H1 (cell line): Measurements from ENCODE around the gene KRTAP1-5. TPM values are rescaled to one million over a fixed set of nuclear protein-coding genes. Genes with fewer than 3 reads are reported as not detected.

Experiments
- CTCF ChIA-PET: fragments of 300-600 bp; sonication (Branson Sonifier 250); formaldehyde crosslinking; loops from one replicate; lab custom pipeline; 2021; ENCODE audit not compliant: partially characterized antibody; lab: Charles Lee
- POLR2A ChIA-PET: fragments of 300-600 bp; sonication (Branson Sonifier 250); formaldehyde crosslinking; loops from one replicate; lab custom pipeline; 2021; ENCODE audit warnings: inconsistent platforms; ENCODE audit not compliant: partially characterized antibody; lab: Charles Lee
- DNase-seq, 2 experiments: peaks; one replicate each; pipeline versions ENCODE4 v3.0.0 to v3.0.0-alpha.2; 2010 to 2022; ENCODE audit warnings: low spot score in 2 of 2, low read depth in 1 of 2, mixed read lengths in 1 of 2
- FAIRE-seq: peaks from 2 replicates; lab custom pipeline; 2011; peaks lifted over from hg19 to GRCh38; lab: Jason Lieb, UNC
- H2AFZ ChIP-seq: 2 replicates; pipeline ENCODE4 v1.8.1; 2012; ENCODE audit warnings: low read length, inconsistent platforms
- H2AK5ac ChIP-seq: 2 replicates; pipeline ENCODE4 v1.6.1; 2013; ENCODE audit warnings: low read depth, low read length
- H2BK120ac ChIP-seq: replicated peaks from 2 replicates; pipeline ENCODE3; 2013; ENCODE audit warnings: low read depth, low read length, inconsistent platforms
- H2BK12ac ChIP-seq: 2 replicates; pipeline ENCODE4 v1.6.1; 2013; ENCODE audit warnings: low read depth, low read length
- H2BK15ac ChIP-seq: 2 replicates; pipeline ENCODE4 v1.6.1; 2013; ENCODE audit warnings: low read length
- H2BK20ac ChIP-seq: 2 replicates; pipeline ENCODE4 v1.6.1; 2013; ENCODE audit warnings: low read length
- H2BK5ac ChIP-seq: 2 replicates; pipeline ENCODE4 v1.6.1; 2013; ENCODE audit warnings: low read depth, low read length
- H3K14ac ChIP-seq: 2 replicates; pipeline ENCODE4 v1.6.1; 2013; ENCODE audit warnings: inconsistent platforms; ENCODE audit not compliant: insufficient read length
- H3K18ac ChIP-seq: 2 replicates; pipeline ENCODE4 v1.6.1; 2013; ENCODE audit warnings: low read length; ENCODE audit errors: extremely low read depth
- H3K23ac ChIP-seq: 2 replicates; pipeline ENCODE4 v1.6.1; 2013; ENCODE audit warnings: inconsistent platforms; ENCODE audit not compliant: insufficient read length
- H3K23me2 ChIP-seq: 2 replicates; pipeline ENCODE4 v1.6.1; 2013; ENCODE audit warnings: low read depth, low read length
- H3K27ac ChIP-seq: 2 replicates; pipeline ENCODE4 v1.6.1; 2011; ENCODE audit warnings: low read depth, low read length, inconsistent platforms
- H3K27me3 ChIP-seq, 4 experiments: replicated peaks in 1 of 4; 1 replicate in 1 of 4; 2 replicates in 3 of 4; pipeline versions ENCODE4 v1.6.1 to v1.8.1; 2011 to 2013; ENCODE audit warnings: low read length in 3 of 4, mild to moderate bottlenecking in 3 of 4, inconsistent platforms in 2 of 4, mixed read lengths in 2 of 4, moderate library complexity in 1 of 4; ENCODE audit not compliant: control insufficient read depth in 3 of 4, insufficient read depth in 3 of 4; ENCODE audit errors: extremely low read depth in 1 of 4
- H3K36me3 ChIP-seq, 4 experiments: 2 replicates each; pipeline versions ENCODE4 v1.6.1 to v1.8.1; 2011 to 2013; ENCODE audit warnings: mild to moderate bottlenecking in 4 of 4, low read length in 3 of 4, moderate library complexity in 2 of 4, control low read depth in 1 of 4, inconsistent platforms in 1 of 4; ENCODE audit not compliant: insufficient read depth in 4 of 4, control insufficient read depth in 2 of 4
- H3K4ac ChIP-seq: replicated peaks from 2 replicates; pipeline ENCODE3; 2013; ENCODE audit warnings: low read length, low read depth, mixed read lengths, inconsistent platforms; ENCODE audit not compliant: insufficient read length
- H3K4me1 ChIP-seq, 4 experiments: replicated peaks in 1 of 4; 1 replicate in 1 of 4; 2 replicates in 3 of 4; pipeline versions ENCODE4 v1.6.1 to v1.8.1; 2011 to 2013; ENCODE audit warnings: low read length in 3 of 4, inconsistent platforms in 2 of 4, mixed read lengths in 1 of 4; ENCODE audit not compliant: insufficient read depth in 4 of 4, control insufficient read depth in 3 of 4
- H3K4me2 ChIP-seq, 2 experiments: 2 replicates each; pipeline versions ENCODE4 v1.6.1 to v1.8.1; 2011 to 2013; ENCODE audit warnings: low read depth in 2 of 2, low read length in 2 of 2, control low read depth in 1 of 2, inconsistent platforms in 1 of 2, mild to moderate bottlenecking in 1 of 2; ENCODE audit not compliant: insufficient read depth in 1 of 2
- H3K4me3 ChIP-seq, 4 experiments: fragments of 200-600, 300-600 bp in 1 of 4; sonication (generic), shearing (Covaris generic), sonication (Bioruptor Twin) in 1 of 4; 2 replicates each; pipeline versions ENCODE4 v1.5.1 to v1.8.1; 2011 to 2016; ENCODE audit warnings: low read length in 4 of 4, low read depth in 3 of 4, control low read depth in 2 of 4, inconsistent platforms in 2 of 4, mild to moderate bottlenecking in 2 of 4, mixed read lengths in 1 of 4, moderate library complexity in 1 of 4; ENCODE audit not compliant: insufficient read depth in 2 of 4; ENCODE audit errors: extremely low read depth in 1 of 4
- H3K56ac ChIP-seq: replicated peaks from 2 replicates; pipeline ENCODE3; 2013; ENCODE audit warnings: low read depth, mild to moderate bottlenecking, mixed read lengths, low read length, inconsistent platforms; ENCODE audit not compliant: insufficient read length
- H3K79me1 ChIP-seq: 2 replicates; pipeline ENCODE4 v1.6.1; 2013; ENCODE audit warnings: low read depth, low read length, control low read depth
- H3K79me2 ChIP-seq, 2 experiments: 2 replicates each; pipeline versions ENCODE4 v1.6.1 to v1.8.1; 2012 to 2013; ENCODE audit warnings: low read length in 2 of 2, mild to moderate bottlenecking in 2 of 2, inconsistent platforms in 1 of 2; ENCODE audit not compliant: insufficient read depth in 2 of 2, control insufficient read depth in 1 of 2
- H3K9ac ChIP-seq, 4 experiments: replicated peaks in 1 of 4; 1 replicate in 1 of 4; 2 replicates in 3 of 4; pipeline versions ENCODE4 v1.6.1 to v1.8.1; 2011 to 2013; ENCODE audit warnings: low read depth in 3 of 4, low read length in 3 of 4, control low read depth in 2 of 4, mild to moderate bottlenecking in 2 of 4, moderate library complexity in 2 of 4, inconsistent platforms in 1 of 4; ENCODE audit errors: extremely low read depth in 1 of 4
- H3K9me3 ChIP-seq, 2 experiments: 2 replicates each; pipeline versions ENCODE4 v1.6.1 to v1.8.1; 2012 to 2013; ENCODE audit warnings: mild to moderate bottlenecking in 2 of 2, moderate library complexity in 2 of 2, control low read depth in 1 of 2, inconsistent platforms in 1 of 2, low read depth in 1 of 2, low read length in 1 of 2, mixed read lengths in 1 of 2; ENCODE audit not compliant: insufficient read depth in 2 of 2
- H4K20me1 ChIP-seq, 2 experiments: replicated peaks in 1 of 2; 2 replicates each; pipeline versions ENCODE3 to v1.8.1; 2011 to 2013; ENCODE audit warnings: inconsistent platforms in 2 of 2, low read length in 2 of 2, mild to moderate bottlenecking in 1 of 2; ENCODE audit not compliant: insufficient read depth in 2 of 2, control insufficient read depth in 1 of 2
- H4K5ac ChIP-seq: 2 replicates; pipeline ENCODE4 v1.6.1; 2013; ENCODE audit warnings: low read length, low read depth, mixed read lengths, inconsistent platforms; ENCODE audit not compliant: insufficient read length
- H4K8ac ChIP-seq: 2 replicates; pipeline ENCODE4 v1.8.0; 2013; ENCODE audit warnings: mild to moderate bottlenecking, moderate library complexity, low read length, inconsistent platforms; ENCODE audit not compliant: insufficient read depth; ENCODE audit errors: extremely low read depth
- H4K91ac ChIP-seq: replicated peaks from 2 replicates; pipeline ENCODE3; 2013; ENCODE audit warnings: low read length, mixed read lengths, inconsistent platforms; ENCODE audit not compliant: insufficient read length
- RBBP5 ChIP-seq: IDR thresholded peaks from 2 replicates; pipeline ENCODE4 v1.7.1; 2012; ENCODE audit warnings: low read depth, mild to moderate bottlenecking, inconsistent platforms, low read length, moderate library complexity, borderline replicate concordance
- WGBS, 2 experiments: shearing (Covaris generic) in 1 of 2; methylation state at CpG; one replicate each; pipeline versions ENCODE4 v1.1.6 to v1.1.7; 2013 to 2015; ENCODE audit warnings: low lambda C conversion rate in 2 of 2, mixed read lengths in 2 of 2, inconsistent platforms in 1 of 2, low coverage in 1 of 2, missing lambda C conversion rate in 1 of 2; ENCODE audit not compliant: insufficient replicate concordance in 2 of 2, insufficient coverage in 1 of 2, insufficient read length in 1 of 2; ENCODE audit errors: extremely low coverage in 1 of 2, missing lambda C conversion rate in 1 of 2; 5-methylcytosine and 5-hydroxymethylcytosine counted together
- polyA plus RNA-seq, 7 experiments: library from polyadenylated mRNA; depleted of rRNA in 3 of 7; stranded (reverse) in 5 of 7; unstranded in 2 of 7; fragments of >200 nt in 5 of 7; fragments of 200-250 nt in 2 of 7; gene quantifications; 1 replicate in 5 of 7; 2 replicates in 1 of 7; 4 replicates in 1 of 7; pipeline versions ENCODE4 v1.2.1 to v1.2.3, GENCODE V29; 2011 to 2013; ENCODE audit warnings: missing spikeins in 2 of 7, mixed read lengths in 2 of 7
- total RNA-seq: library from RNA; stranded (reverse); fragmentation: NEBNext Ultra II Directional; extraction: Animal tissue kit (Norgen Biotek cat#: 25700); gene quantifications from 2 replicates; pipeline ENCODE4 v1.2.1, GENCODE V29; 2021

The KRTAP1-5 gene
- total and polyA plus RNA-seq, 2 of the 8 experiments (the other 6 are each of a cell fraction or from before 2014, with no cell fraction given), result not detected

- H2BK20ac ChIP-seq, result peak within 1 kb of the TSS; percentile 55; the same call in 1 of the 2 replicates
- no peak within 1 kb of the TSS for H2BK5ac ChIP-seq
- no peak within 1 kb of the TSS for H3K4me2 ChIP-seq
Observed at GRCh38 chr17:41008811-41009210, 18.2 kb downstream of the KRTAP1-5 start, which contains the start of gene KRTAP3-1. KRTAP3-1 (minus strand) TSS chr17:41009128; CDS start chr17:41009074, 54 bp downstream.

More at GRCh38 chr17:41008811-41009210, 18.2 kb downstream of the KRTAP1-5 start, which contains the start of gene KRTAP3-1:
- Histone ChIP-seq H3K27me3 (no peaks in the 10 kb centered on the region), H3K4ac (no peak within 1 kb of the TSS), H2AK5ac (no peak within 1 kb of the TSS; the same call in 1 of the 2 replicates), H3K4me1 (peaks cover 0 to 10% (median 6%) of the 10 kb centered on the region in 4 experiments; a peak in 6 of 7 replicates), H3K23ac (no peak within 1 kb of the TSS), H2BK120ac (no peak within 1 kb of the TSS), H3K4me3 (no peak within 1 kb of the TSS), H3K18ac (peak within 1 kb of the TSS; percentile 66; the same call in 1 of the 2 replicates), H4K20me1 (no peaks in the 10 kb centered on the region), H4K5ac (no peak within 1 kb of the TSS), H3K79me2 (no peaks in the 10 kb centered on the region), H3K9ac (no peak within 1 kb of the TSS), H3K79me1 (no peaks in the 10 kb centered on the region), H4K8ac (peak within 1 kb of the TSS; percentile 62), H3K56ac (no peak within 1 kb of the TSS), H3K23me2 (no peaks in the 10 kb centered on the region), H2BK12ac (0 out of 2 replicates have a peak within 1 kb of the TSS, but pooled peaks have one; percentile 35), H3K14ac (no peak within 1 kb of the TSS), H2AFZ (no peak within 1 kb of the TSS), H4K91ac (no peak within 1 kb of the TSS), H3K9me3 (no peaks in the 10 kb centered on the region), H3K36me3 (no peaks in the 10 kb centered on the region), H3K27ac (no peak within 1 kb of the TSS), H2BK15ac (no peak within 1 kb of the TSS)
- 85% methylated on average over 7 of the region's 8 CpGs; no CpG with 5 or more reads in 1 of the 2 experiments for WGBS, 2 experiments
- no peak for TF ChIP-seq RBBP5
- no peak for DNase-seq
- FAIRE-seq, result no peak
- ChIA-PET POLR2A (no interaction called here), CTCF (interaction anchor here (1.1 to 1.2 kb wide), 2 partner anchors 9 to 20 kb away, joined by 4 to 5 read pairs; no protein-coding TSS in a partner anchor)
